HepG2 (cell line): Measurements from ENCODE around the gene PODN. TPM values are rescaled to one million over a fixed set of nuclear protein-coding genes. Genes with fewer than 3 reads are reported as not detected.

Experiments
- CCAR2 ChIP-seq: fragments of 200-400 bp; formaldehyde crosslinking; optimal IDR thresholded peaks from 2 replicates; pipeline ENCODE3; 2018; ENCODE audit warnings: low read depth, mild to moderate bottlenecking, low read length, moderate library complexity
- DNMT1 ChIP-seq: sonication (generic); formaldehyde crosslinking; IDR thresholded peaks from 2 replicates; pipeline ENCODE4 v1.5.1; 2020; ENCODE audit warnings: mild to moderate bottlenecking, missing genetic modification reagents
- EP300 ChIP-seq, 3 experiments: sonication (generic) in 1 of 3; formaldehyde crosslinking in 1 of 3; IDR thresholded peaks; 2 replicates each; pipeline versions ENCODE4 v1.5.1 to v1.6.1; 2011 to 2020; ENCODE audit warnings: low read depth in 2 of 3, low read length in 2 of 3, borderline replicate concordance in 1 of 3, improper control_type of control experiment in 1 of 3, mild to moderate bottlenecking in 1 of 3, missing genetic modification reagents in 1 of 3, moderate library complexity in 1 of 3
- GPN1 ChIP-seq: sonication (generic); formaldehyde crosslinking; IDR thresholded peaks from 2 replicates; pipeline ENCODE4 v1.5.1; 2020; ENCODE audit warnings: missing genetic modification reagents, borderline replicate concordance
- HBP1 ChIP-seq: IDR thresholded peaks from 2 replicates; pipeline ENCODE4 v1.6.1; 2016; ENCODE audit warnings: low read depth, control low read depth
- MAX ChIP-seq: IDR thresholded peaks from 2 replicates; pipeline ENCODE4 v1.6.1; 2012; ENCODE audit warnings: inconsistent platforms
- MLX ChIP-seq: IDR thresholded peaks from 2 replicates; pipeline ENCODE4 v1.6.1; 2016
- REPIN1 ChIP-seq: sonication (generic); formaldehyde crosslinking; IDR thresholded peaks from 2 replicates; pipeline ENCODE4 v1.8.0; 2022; ENCODE audit warnings: missing genetic modification reagents, low read depth, mild to moderate bottlenecking, borderline replicate concordance
- SMAD9 ChIP-seq: sonication (generic); formaldehyde crosslinking; IDR thresholded peaks from 2 replicates; pipeline ENCODE4 v1.5.1; 2020; ENCODE audit warnings: mild to moderate bottlenecking, missing genetic modification reagents
- ZNF251 ChIP-seq: sonication (generic); formaldehyde crosslinking; IDR thresholded peaks from 2 replicates; pipeline ENCODE4 v1.9.0; 2021; ENCODE audit warnings: mild to moderate bottlenecking, missing genetic modification reagents
- ZNF331 ChIP-seq: sonication (generic); formaldehyde crosslinking; IDR thresholded peaks from 2 replicates; pipeline ENCODE4 v1.4.0; 2020; ENCODE audit warnings: missing genetic modification reagents
- ZNF468 ChIP-seq: sonication (generic); formaldehyde crosslinking; IDR thresholded peaks from 2 replicates; pipeline ENCODE4 v1.8.0; 2022; ENCODE audit warnings: mild to moderate bottlenecking, moderate library complexity, missing genetic modification reagents
- polyA plus RNA-seq, 8 experiments: library from polyadenylated mRNA; depleted of rRNA in 3 of 8; stranded (reverse) in 7 of 8; unstranded in 1 of 8; fragments of >200 nt; fragmentation: Illumina TruSeq in 4 of 8; extraction: Trizol in 4 of 8; gene quantifications; 2 replicates each; pipeline versions ENCODE4 v1.2.1 to v1.2.3, GENCODE V29; 2011 to 2016; ENCODE audit warnings: low read depth in 4 of 8, missing spikeins in 1 of 8, mixed read lengths in 1 of 8; ENCODE audit not compliant: insufficient read depth in 1 of 8
- total RNA-seq, 5 experiments: library from RNA; depleted of rRNA; stranded (reverse); fragments of >200 nt; fragmentation: Illumina TruSeq; extraction: Trizol; gene quantifications; 2 replicates each; pipeline ENCODE4 v1.2.3, GENCODE V29; 2016; ENCODE audit warnings: low read depth in 1 of 5

Gene PODN
- total and polyA plus RNA-seq, 2 of the 13 experiments (the other 11 are each of a cell fraction or from before 2014, with no cell fraction given) = 0.13 TPM; not detected in 1

GRCh38 chr1:53111073-53111556 is 49.1 kb downstream of the PODN start (continued):
- TF ChIP-seq HBP1 (CRISPR knock-in tag) = peak; percentile 87; the same call in 1 of the 2 replicates
- TF ChIP-seq REPIN1 = no peak
- no peak for TF ChIP-seq ZNF468 (CRISPR knock-in tag)
- 0 out of 2 replicates have a peak, but pooled peaks have one; percentile 44 for TF ChIP-seq MLX (CRISPR knock-in tag)
- TF ChIP-seq CCAR2 = peak; percentile 66
- TF ChIP-seq GPN1 (CRISPR knock-in tag) = no peak
- TF ChIP-seq MAX = peak; percentile 95
- TF ChIP-seq ZNF251 (CRISPR knock-in tag) = no peak
- peak in 1 of 2 experiments; percentile 62; a peak in 2 of 4 replicates for TF ChIP-seq EP300 (IDR thresholded peaks at IDR 0.05; ENCODE audit: low read depth in 2 of 2, low read length in 2 of 2)
- no peak for TF ChIP-seq EP300 (CRISPR knock-in tag; IDR thresholded peaks at IDR 0.05; ENCODE audit: borderline replicate concordance)
- peak; percentile 5; the same call in 1 of the 2 replicates for TF ChIP-seq SMAD9 (CRISPR knock-in tag)
- peak; percentile 15; the same call in 1 of the 2 replicates for TF ChIP-seq ZNF331 (CRISPR knock-in tag)
- no peak for TF ChIP-seq DNMT1 (CRISPR knock-in tag)
- TF ChIP-seq, all 625 proteins: peak for 152
